Vagina (tissue), 2 donors: ENCODE data around the gene CAV1.

Source experiments
- POLR2A ChIP-seq, 2 donors: fragments of 450-650 bp; IDR thresholded peaks; one replicate each; pipeline ENCODE4 v1.6.1; 2017; ENCODE audit warnings: antibody characterized with exemption in 2 of 2, mild to moderate bottlenecking in 2 of 2, moderate library complexity in 2 of 2
- POLR2AphosphoS5 ChIP-seq, 2 donors: sonication (generic); formaldehyde crosslinking; IDR thresholded peaks; one replicate each; pipeline ENCODE4 v1.9.0; 2017; ENCODE audit warnings: antibody characterized with exemption in 2 of 2, mild to moderate bottlenecking in 2 of 2, low read depth in 1 of 2; ENCODE audit not compliant: insufficient read depth in 1 of 2
- TF ChIP-seq, protein P1 (sequence below), 3 experiments: fragments of 450-650 bp in 2 of 3; fragments of 200-600 bp in 1 of 3; sonication (generic) in 1 of 3; IDR thresholded peaks; one replicate each; pipeline ENCODE4 v1.5.1; 2017 to 2019; ENCODE audit warnings: antibody characterized with exemption in 3 of 3, mild to moderate bottlenecking in 2 of 3, moderate library complexity in 2 of 3

DNA sequence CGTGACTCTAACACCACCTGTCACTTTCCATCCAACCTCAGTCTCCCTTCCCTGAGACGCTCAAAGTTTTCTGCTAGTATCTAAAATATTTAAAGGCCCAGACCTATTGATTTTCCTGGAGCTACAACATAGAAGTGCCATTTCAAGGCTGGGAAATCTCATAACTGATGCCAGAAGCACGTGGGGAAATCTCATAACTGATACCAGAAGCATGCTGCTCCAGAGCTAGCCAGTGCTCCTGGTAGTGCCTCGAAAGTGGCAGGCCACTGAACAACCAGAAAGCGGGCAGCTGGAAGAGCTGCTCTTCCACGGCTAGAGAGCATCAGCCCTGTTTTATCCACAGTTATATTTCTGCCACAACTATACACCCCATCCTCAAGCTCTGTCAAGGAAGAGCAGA is 72.5 kb downstream of the CAV1 start:
- no peak for TF ChIP-seq POLR2A (IDR thresholded peaks at IDR 0.05)
- TF ChIP-seq, protein P1, sequence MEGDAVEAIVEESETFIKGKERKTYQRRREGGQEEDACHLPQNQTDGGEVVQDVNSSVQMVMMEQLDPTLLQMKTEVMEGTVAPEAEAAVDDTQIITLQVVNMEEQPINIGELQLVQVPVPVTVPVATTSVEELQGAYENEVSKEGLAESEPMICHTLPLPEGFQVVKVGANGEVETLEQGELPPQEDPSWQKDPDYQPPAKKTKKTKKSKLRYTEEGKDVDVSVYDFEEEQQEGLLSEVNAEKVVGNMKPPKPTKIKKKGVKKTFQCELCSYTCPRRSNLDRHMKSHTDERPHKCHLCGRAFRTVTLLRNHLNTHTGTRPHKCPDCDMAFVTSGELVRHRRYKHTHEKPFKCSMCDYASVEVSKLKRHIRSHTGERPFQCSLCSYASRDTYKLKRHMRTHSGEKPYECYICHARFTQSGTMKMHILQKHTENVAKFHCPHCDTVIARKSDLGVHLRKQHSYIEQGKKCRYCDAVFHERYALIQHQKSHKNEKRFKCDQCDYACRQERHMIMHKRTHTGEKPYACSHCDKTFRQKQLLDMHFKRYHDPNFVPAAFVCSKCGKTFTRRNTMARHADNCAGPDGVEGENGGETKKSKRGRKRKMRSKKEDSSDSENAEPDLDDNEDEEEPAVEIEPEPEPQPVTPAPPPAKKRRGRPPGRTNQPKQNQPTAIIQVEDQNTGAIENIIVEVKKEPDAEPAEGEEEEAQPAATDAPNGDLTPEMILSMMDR (IDR thresholded peaks at IDR 0.05), result no peak
- TF ChIP-seq POLR2AphosphoS5 (IDR thresholded peaks at IDR 0.05; ENCODE audit: insufficient read depth in 1 of 2, low read depth in 1 of 2), result no peak
